HG03060 (cell line): ENCODE measurements around the gene PLPP3.

Experiments used
- ATAC-seq: cut with Tn5 transposase; IDR thresholded peaks from one replicate; pipeline ENCODE4 v1.9.1; 2021; ENCODE audit warnings: low read depth, moderate number of reproducible peaks; ENCODE audit not compliant: unreplicated experiment

Gene PLPP3

DNA sequence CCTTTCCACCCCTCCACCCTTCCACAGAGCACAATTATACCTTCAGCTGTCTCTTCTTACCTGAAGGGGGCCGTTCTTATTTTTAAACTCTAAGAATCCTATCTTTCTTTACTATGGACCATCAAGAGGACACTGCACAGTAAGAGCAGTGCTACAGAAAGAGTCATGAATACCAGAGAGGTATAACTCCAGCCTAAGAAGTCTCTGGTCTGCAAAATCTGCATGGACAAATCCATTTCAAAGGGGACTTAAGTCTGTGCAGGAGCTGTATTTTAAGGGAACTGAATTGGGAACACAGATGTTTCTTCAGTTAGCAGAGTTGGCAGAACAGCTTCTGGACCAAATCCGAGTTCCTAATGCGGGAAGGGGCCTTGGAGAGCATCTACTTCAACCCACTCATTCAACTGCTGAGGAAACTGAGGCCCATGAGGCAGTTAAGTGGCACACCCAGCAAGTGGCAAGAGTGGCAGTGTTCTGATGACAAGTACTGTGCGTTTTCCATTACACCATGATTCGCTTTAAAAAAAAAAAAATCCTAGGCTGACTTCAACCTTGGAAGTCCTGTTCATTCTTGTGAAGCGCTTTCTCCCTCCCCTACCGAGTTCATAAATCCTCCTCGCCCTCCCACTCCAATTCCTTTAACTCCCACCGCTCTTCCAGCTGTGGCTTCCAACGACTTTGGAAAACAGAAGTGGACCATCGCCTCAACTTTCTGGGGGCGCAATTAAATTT, 1.8 kb downstream of the PLPP3 start:
- no peak for ATAC-seq

DNA sequence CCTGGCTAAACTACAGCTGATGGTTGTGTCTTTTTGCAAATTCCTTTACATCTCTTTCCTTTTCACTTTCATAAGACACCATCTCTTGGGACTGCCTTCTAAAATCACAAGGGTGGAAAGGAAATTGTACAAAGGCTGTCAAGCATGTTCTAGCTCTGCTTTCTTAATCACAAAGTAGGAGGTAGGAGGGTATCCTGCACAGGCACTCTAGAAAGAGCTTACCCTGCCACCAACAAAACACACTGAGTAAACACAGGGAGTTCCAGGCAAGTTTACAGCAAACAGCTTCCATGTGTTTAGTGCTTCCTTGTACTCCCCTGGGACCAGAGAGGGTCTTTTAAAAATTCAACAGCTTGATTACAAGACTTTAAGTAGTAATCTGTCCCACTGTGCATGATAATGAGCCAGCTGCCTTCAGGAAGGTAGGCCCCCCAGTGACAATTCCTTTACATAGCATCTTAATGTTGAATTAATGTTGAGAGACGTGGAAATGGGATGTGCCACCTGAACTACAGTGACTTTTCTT, 2.4 kb downstream of the PLPP3 start:
- no peak for ATAC-seq

DNA sequence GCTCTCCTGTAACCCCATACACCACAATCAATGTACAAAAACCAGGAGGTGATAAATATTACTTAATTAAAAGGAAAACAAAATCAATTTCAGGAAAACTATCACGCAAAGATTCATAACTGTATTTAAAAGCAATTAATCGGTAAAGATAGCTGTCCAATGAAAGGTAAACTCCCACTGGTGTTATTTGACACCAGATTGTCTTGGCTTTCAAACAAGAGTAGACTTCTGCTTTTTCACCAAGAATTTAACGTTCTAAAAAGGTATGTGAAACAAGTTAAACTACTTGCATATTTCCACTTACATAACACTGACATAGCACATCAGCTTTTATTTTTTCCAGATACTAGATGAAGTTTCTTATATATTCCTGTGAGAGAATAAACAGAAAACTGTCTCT, 3.5 kb downstream of the PLPP3 start:
- no peak for ATAC-seq

DNA sequence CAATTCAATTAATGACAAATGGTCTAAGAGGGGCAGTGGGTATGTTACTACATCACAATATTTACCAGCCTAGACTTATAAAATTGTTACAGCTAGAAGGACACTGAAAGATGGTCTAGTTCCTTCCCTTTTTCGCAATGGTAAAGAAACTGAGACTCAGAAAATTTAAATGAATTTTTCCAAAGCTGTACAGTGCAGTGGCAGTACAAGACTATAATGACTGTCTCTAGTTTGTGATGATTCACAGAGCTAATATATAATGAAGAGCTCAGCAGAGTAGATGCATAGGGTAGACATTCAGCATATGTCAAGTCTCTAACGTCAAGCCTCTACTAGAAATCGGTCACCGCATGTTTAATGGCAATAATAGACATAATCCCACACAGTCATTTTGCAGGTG, 4.6 kb downstream of the PLPP3 start:
- no peak for ATAC-seq

DNA sequence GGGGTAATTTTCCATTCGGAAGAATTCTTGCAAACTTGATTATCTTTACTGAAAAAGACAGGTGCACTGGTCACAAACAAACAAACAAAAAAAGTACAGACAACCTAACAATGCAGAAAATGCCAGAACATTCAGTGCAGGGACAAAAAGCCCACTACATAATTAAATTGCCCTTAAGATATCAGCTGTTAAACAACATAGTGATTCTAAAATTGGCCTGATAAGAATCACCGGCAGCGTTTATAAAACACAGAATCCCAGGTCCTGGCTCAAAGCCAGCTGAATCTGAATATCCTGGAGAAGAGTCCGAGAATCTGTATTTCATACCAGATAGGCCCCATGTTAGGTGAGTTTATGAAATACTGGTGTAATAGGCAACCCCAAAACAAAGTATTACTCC, 6.1 kb downstream of the PLPP3 start:
- no peak for ATAC-seq

DNA sequence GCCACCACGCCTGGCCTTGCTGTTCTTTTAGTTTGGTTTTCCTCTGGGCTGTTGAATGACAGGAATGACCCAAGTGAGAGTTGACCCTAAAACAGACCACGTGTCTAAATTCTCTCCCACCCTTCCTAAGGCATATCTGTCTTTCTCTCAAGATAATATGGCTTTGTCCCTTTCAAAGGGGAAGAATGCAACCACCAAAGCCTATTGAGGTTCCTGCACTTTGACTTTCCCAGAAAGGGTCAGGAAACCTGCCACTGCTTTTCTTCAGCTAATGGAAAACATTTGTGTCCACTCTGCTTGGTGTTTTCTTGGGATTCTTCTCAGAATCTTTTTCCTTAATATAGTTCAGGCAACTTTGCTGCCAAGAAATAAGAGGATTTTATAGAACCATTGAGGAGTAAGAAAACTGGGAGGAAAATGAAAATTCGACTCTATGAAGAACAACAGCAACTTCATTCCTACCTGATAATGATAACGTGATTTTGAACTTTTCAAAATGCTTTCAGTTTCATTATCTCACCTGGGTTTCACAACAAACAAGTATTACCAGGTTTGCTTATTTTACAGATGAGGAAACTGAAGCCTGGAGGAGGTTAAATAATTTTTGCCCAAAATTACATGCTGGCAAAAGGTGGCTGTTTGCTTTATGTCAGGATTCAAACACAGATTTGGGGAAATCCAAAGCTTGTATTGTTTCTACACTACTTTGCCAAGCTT, 6.9 kb downstream of the PLPP3 start:
- ATAC-seq = no peak

DNA sequence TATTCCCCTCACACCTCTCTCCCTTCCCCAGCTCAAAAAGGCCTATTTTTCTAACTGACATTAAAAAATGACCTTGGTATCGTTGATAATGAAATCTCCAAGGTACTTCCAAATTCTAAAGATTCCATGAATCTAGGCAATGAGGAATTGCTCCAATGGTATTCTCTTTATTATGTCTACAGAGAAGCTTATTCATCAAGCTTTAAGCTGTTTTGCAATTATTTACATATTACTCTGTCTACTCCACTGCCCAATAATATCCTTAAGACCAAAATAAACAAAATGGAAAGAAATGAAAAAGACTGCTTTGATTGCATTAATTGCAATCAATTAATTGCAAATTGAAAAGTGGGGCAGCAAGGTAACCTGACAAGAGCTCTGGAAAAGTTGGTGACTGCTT, 7.9 kb downstream of the PLPP3 start:
- no peak for ATAC-seq

DNA sequence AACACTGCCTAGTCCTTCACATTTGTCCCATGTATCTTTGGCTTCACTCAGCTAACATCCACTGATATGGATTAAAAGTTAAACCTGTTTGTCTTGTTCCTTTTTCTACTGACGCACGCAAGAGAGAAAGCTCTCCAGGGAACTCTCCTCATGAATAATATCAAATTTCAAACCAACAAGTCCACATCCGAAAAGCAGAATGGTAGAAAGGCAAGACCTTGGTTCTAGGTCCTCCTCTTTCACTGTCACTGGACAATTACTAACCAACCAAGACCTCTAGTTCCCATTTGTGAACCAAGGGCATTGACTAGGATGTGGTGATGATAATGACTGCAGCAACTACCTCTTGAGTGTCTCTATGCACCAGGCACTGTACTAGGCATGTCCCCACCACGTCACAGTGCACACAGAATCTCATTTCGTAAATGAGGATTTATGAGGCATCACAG, 8.4 kb downstream of the PLPP3 start:
- ATAC-seq = no peak

DNA sequence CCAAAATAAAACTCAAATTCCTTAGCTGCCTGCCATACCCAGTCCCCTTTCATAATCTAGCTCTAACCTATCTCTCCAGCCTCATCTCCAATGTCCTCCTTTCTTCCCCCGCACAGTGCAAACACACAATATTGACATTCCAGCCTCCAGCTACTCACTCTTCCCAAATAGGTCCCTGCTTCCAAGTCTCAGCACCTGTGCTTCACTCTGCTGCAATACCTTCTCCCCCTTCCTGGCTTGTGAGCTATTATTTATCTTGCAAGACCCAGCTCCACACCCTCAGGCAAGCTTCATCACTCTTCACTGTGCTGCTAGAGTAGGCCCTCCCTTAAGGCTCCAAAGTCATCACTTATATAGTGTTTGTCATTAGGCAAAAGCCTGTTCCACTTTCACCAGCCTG, 9.7 kb downstream of the PLPP3 start:
- no peak for ATAC-seq

DNA sequence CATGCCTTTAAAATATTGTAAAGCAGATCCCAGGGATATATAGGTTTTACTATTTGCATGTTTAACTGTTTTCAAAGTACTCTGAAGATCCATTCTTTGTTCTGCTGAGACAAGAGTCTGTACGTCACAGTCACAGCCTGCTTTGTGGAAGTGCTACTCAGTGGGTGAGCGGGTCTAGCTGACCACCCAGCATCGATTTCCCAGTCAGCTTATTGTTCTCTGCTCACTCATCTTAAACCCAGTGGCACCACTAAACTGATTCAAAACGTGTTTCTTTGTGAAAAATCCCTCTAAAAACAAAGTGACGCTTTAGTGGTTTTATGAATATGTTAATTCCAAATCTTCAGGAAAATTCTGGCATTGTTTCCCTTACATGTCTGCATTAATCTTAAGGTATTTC, 12.4 kb downstream of the PLPP3 start:
- ATAC-seq = no peak

DNA sequence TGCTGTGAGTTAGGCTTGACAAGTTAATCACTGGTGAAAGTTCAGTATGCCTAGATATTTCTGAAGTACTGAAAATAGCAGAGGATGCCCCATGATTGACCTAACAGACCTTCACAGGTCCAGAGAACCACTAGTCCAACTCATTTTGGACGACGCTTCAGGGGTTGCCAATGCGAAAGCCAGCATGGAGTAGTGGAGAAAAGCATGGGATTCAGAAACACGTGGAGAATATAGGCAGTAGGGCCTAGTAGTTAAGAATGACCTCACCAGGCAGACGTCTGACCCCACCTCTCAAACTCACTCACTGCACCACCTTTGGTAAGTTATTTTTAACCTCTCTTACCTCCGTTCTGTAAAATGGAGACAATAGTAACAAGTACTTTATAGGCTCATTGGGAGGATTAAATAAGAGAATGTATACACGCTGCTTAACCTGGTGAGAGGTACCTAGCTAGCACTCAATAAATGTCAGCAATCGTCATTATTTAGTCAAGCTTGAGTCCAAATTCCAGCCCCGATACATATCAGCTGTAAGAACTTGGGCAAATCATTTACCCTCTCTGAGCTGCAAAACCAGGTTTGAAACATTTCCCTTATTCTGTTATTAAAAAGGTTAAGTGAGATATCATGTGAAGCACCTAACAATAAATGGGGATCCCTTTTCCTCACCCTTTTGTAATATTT, 13.2 kb downstream of the PLPP3 start:
- no peak for ATAC-seq

DNA sequence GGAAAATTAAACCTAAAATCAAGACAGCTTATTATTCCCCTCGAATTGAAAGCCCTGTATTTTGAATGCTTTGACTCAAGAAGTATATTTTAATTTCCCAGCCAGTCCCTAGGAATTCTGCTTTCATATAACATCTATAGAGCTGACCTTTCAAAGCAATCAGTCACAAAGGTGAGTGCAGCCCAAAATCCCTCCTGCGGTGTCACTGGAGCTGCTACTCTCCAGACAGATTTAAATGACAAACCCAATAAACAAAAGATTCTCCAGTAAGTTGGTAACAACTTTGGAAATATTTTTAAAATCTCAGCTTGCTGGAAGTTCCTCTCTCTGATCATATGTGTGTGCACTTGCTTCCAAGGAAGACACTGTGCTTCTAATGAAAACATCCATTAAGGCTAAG, 14.7 kb downstream of the PLPP3 start:
- ATAC-seq = no peak

DNA sequence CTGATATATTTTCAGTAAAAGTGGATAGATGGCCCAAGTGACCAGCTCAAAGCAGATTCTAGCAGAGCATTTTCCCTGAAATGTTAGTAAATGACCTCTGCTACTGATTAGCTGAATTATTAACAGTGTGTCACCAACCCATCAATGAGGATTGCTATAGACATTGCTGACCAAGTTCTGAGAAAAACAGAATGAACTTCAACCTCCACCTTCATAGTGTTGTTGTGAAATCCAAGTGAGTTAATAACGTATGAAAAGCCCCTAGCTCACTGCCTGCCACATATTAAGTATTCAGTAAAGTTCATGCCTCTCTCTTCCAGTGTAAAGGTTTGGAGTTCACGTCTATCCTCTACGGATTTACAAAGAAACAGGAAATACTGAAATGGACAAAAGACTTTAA, 15.8 kb downstream of the PLPP3 start:
- ATAC-seq = no peak

DNA sequence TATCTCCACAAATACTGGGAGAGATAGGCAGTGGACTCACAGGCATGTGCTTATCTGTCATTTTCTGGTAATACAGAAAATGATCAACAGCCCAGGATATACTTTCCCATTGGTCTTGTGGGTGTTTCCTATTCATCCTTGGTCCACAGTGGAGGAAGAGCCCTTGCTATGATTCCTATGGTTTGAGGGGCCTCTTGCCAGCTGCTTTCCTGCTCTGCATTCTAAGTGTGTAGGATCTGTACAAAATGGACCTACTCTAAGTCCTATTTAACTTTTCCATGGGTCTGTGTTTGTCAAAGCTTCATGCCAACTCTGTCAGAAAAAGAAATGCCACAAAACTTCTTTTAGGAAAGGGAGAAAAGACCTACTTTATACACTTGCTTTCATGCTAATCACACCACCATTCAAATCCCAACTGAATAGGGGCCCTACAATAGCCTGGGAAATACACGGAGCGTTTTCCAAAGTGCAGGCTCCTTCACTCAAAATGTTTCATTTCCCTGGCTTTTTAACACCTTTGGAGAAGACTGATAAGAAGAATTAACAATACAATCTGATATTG, 16.4 kb downstream of the PLPP3 start:
- no peak for ATAC-seq

DNA sequence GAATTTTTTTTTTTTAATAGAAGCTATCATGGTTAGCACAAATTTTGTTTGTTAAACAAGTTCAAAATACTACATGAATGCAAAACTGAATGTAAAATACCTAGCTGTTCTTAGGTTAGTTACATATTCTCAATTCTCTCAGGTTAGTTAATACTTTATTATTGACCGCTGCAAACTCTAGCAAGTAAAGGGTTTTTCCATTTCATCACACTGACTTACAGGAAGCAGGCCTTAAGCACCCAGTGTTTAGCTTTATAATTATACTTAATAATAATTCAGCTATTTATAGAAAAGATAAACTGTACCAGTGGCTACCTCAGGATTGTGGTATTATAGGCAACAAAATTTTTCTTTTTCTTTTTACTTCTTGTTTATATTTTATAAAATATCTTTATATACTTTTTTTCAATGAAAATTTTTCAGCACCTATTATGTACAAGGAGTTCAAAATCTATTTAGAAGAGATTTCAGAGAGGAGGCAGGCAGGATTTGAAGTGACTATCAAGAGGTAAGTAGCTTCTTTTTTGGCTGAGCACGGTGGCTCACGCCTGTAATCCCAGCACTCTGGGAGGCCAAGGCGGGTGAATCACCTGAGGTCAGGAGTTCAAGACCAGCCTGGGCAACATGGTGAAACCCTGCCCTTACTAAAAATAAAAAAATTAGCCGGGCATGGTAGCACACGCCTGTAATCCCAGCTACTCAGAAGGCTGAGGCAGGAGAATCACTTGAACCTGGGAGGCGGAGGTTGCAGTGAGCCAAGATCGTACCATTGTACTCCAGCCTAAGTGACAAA, 17.9 kb downstream of the PLPP3 start:
- ATAC-seq = no peak

DNA sequence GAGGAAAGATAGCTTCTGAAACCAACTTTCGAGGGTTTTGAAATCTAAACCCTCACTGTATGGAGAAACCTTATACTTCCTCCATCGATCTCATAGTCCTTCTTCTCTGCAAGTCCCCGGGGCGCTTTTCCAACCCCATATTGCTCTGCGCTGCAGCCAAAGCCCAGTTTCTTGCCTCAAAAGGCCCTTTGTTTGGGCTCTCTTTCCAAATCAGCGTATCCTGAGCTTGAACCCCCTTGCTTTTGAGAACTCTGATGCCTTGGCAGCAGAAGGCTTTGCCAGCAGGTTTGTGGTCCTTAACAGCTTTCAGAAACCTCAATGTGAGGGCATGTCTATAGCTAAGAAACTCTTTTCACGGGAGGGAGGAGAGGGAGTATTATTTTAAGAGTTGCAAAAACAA, 21.6 kb downstream of the PLPP3 start:
- ATAC-seq = no peak

DNA sequence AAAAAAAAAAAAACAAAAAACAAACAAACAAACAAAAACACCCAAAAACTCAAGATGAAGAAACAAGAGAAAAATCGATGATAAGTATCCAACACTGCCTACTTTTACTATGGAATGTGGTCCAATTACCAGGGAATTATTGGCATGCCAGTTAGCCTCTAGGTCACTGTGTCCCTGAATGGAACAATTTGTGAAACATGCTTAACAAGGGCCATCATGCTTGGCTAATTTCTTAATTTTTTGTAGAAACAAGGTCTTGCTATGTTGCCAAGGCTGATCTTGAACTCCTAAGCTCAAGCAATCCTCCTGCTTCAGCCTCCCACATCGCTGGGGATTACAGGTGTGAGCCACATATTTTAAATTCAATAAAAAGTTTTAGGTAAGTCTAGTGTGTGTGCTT, 23.9 kb downstream of the PLPP3 start:
- no peak for ATAC-seq

DNA sequence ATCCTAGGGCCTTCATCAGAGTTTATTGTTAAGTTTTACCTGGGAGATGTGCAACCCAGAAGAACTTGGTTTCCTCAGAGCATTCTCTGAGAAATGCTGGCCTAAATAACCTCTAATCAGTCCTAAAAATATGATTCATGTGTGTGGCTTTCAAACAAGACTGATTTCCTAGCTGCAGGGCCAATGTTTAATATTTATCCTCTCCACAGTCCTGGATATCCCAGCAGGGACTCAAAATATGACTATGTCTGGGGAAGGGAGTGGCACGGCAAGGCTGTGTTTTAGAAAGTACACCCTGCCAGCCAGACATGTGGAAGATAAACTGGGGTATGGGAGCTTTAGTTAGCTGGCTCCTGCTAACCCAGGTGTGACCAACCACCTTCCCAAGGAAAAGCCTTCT, 26.3 kb downstream of the PLPP3 start:
- ATAC-seq = no peak

DNA sequence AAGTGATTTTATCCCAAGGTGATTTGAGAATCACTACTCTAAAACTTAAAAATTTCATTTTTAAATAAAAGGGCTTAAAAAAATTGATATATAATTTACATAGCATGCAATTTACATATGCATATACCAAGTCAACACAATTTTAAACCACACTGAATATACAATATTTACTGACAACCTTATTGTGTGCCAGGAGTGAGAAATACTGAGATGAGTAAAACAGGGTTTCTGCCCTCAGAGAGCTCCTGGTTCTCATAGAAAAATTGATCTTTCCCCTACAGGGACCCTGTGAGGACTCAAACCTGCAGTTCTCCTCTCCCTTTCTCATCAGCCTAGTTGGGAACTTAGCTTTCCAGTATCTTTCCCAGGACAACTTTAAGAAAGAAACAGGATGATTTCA, 27.0 kb downstream of the PLPP3 start:
- ATAC-seq = no peak

DNA sequence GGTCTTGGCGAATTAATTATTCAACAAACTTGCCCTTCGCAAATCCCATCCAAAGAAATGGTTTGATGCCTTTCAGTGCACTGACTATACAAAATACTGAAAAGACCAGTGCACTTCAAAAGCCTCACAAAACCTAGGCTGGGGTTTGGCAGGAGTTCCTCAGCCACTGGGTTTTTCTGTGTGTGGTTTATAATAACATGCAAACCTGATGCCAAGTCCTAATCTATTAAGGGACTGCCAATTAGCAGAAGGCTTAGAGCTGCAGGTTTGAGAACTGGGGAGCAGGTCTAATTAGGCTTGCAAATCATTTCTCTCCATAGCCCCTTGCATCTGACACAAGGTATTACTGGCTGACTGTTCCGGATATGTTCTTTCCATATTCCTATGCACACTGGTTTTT, 27.7 kb downstream of the PLPP3 start:
- no peak for ATAC-seq

DNA sequence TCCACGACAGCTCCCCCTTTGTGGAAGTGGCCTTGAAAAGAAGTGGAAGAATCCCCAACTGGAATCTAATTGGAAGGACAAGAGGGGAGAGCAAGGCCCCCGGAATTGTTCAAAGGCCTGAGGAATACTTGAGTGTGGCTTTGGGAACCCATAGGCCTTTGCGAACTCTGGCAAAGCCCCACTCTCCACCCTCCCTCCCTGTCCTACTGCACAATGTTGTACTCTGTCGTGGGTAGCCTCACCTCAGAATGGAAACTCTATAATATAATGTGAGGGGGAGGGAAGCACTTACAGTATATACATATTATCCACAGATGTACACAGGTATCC, 28.5 kb downstream of the PLPP3 start:
- no peak for ATAC-seq
